K562 (cell line): ENCODE data around the gene LCE1F. TPM values are rescaled to one million over a fixed set of nuclear protein-coding genes. Genes with fewer than 3 reads are reported as not detected.
A peak's percentile ranks its signal among the peaks of the same experiment; 100 is the strongest.

ENCODE experiments used
- ATAC-seq: fragments of 200-7000 bp; cut with Tn5 transposase; 3 replicates; pipeline ENCODE4 v1.9.1; 2020; ENCODE audit warnings: moderate library complexity
- BruUV-seq: library from RNA; stranded (reverse); fragments of 400-500 nt; replicated peaks from 2 replicates; lab custom pipeline; 2021; lab: Mats Ljungman, UMichigan
- CTCF ChIA-PET: fragments of 300-600 bp; formaldehyde crosslinking; extraction: SDS; loops from one replicate; lab custom pipeline; 2021; ENCODE audit warnings: low intra/inter-chr PET ratio; lab: Yijun Ruan, JAX
- POLR2A ChIA-PET: fragments of 300-600, 350-650 bp; sonication (Branson Sonifier 250); formaldehyde crosslinking; extraction: SDS; loops from one replicate; lab custom pipeline; 2021; ENCODE audit warnings: antibody characterized with exemption, inconsistent platforms; lab: Yijun Ruan, JAX
- DNase-seq, 4 experiments: peaks; one replicate each; pipeline versions ENCODE4 v3.0.0 to v3.0.0-alpha.2; 2011 to 2018; ENCODE audit warnings: low spot score in 3 of 4, mixed read lengths in 3 of 4; ENCODE audit errors: extremely low read depth in 1 of 4
- FAIRE-seq: peaks from 2 replicates; lab custom pipeline; 2011; peaks lifted over from hg19 to GRCh38; lab: Jason Lieb, UNC
- H2AFZ ChIP-seq: 2 replicates; pipeline ENCODE4 v1.6.0; 2011; ENCODE audit warnings: low read depth, low read length, control low read depth, inconsistent platforms
- H3K27ac ChIP-seq: fragments of 200-600 bp; 3 replicates; pipeline ENCODE4 v1.8.0; 2011; ENCODE audit warnings: low read depth, mild to moderate bottlenecking, control low read depth, inconsistent platforms, low read length, moderate library complexity, mixed read lengths; ENCODE audit errors: extremely low read depth
- H3K27me3 ChIP-seq, 2 experiments: fragments of 300-600 bp in 1 of 2; 2 replicates in 1 of 2; 3 replicates in 1 of 2; pipeline versions ENCODE4 v1.6.0 to v1.8.0; 2011; ENCODE audit warnings: inconsistent platforms in 2 of 2, low read length in 2 of 2, mild to moderate bottlenecking in 1 of 2, mixed read lengths in 1 of 2, moderate library complexity in 1 of 2; ENCODE audit not compliant: control insufficient read depth in 2 of 2, insufficient read depth in 2 of 2
- H3K36me3 ChIP-seq: fragments of 300-600 bp; 3 replicates; pipeline ENCODE4 v1.8.0; 2011; ENCODE audit warnings: mild to moderate bottlenecking, low read length, inconsistent platforms; ENCODE audit not compliant: control insufficient read depth, insufficient read depth
- H3K4me1 ChIP-seq, 2 experiments: fragments of 200-600 bp in 1 of 2; replicated peaks in 1 of 2; 2 replicates in 1 of 2; 3 replicates in 1 of 2; pipeline versions ENCODE4 v1.5.1 to v1.8.0; 2011; ENCODE audit warnings: inconsistent platforms in 2 of 2, low read length in 2 of 2, mild to moderate bottlenecking in 1 of 2, mixed read lengths in 1 of 2, moderate library complexity in 1 of 2; ENCODE audit not compliant: control insufficient read depth in 2 of 2, insufficient read depth in 2 of 2
- H3K4me2 ChIP-seq: 2 replicates; pipeline ENCODE4 v1.6.1; 2011; ENCODE audit warnings: low read length, control low read depth, inconsistent platforms, mixed read lengths; ENCODE audit not compliant: insufficient read depth
- H3K4me3 ChIP-seq: fragments of 200-600 bp; sonication (generic), shearing (Covaris generic); 2 replicates; pipeline ENCODE4 v1.5.1; 2016; ENCODE audit warnings: control low read depth, inconsistent platforms
- H3K79me2 ChIP-seq: fragments of 200-600 bp; 3 replicates; pipeline ENCODE4 v1.8.0; 2011; ENCODE audit warnings: low read length, inconsistent platforms; ENCODE audit not compliant: control insufficient read depth, insufficient read depth
- H3K9ac ChIP-seq, 2 experiments: 2 replicates each; pipeline versions ENCODE4 v1.6.0 to v1.6.1; 2011; ENCODE audit warnings: low read depth in 2 of 2, low read length in 2 of 2, control low read depth in 1 of 2, inconsistent platforms in 1 of 2, mild to moderate bottlenecking in 1 of 2, mixed read lengths in 1 of 2; ENCODE audit not compliant: insufficient read depth in 1 of 2
- H3K9me1 ChIP-seq: one replicate; pipeline ENCODE4 v1.6.0; 2011; ENCODE audit warnings: inconsistent platforms, mild to moderate bottlenecking, low read length, moderate library complexity; ENCODE audit not compliant: control insufficient read depth, insufficient read depth
- H3K9me3 ChIP-seq: replicated peaks from 2 replicates; pipeline ENCODE4 v1.5.1; 2011; ENCODE audit warnings: low read depth, low read length, inconsistent platforms; ENCODE audit not compliant: control insufficient read depth, insufficient read depth
- H4K20me1 ChIP-seq: replicated peaks from 2 replicates; pipeline ENCODE4 v1.6.1; 2011; ENCODE audit warnings: low read length, inconsistent platforms, mixed read lengths; ENCODE audit not compliant: control insufficient read depth, insufficient read depth
- ARID3B ChIP-seq: fragments of 250-450 bp; sonication (Bioruptor Pico); IDR thresholded peaks from 2 replicates; pipeline ENCODE4 v1.4.0; 2020; ENCODE audit warnings: borderline replicate concordance
- GABPA ChIP-seq: fragments of 200-800 bp; sonication (Bioruptor generic); conservative IDR thresholded peaks from 2 replicates; pipeline ENCODE4 v1.6.1; 2016; ENCODE audit warnings: low read depth, missing genetic modification characterization, missing compliant biosample characterization
- HNRNPK ChIP-seq: fragments of 200-400 bp; formaldehyde crosslinking; IDR thresholded peaks from one replicate; pipeline ENCODE4 v1.6.1; 2018; ENCODE audit warnings: mild to moderate bottlenecking, low read depth, low read length; ENCODE audit not compliant: poor library complexity, severe bottlenecking
- JUNB ChIP-seq: fragments of 450-650 bp; formaldehyde crosslinking; conservative IDR thresholded peaks from 2 replicates; pipeline ENCODE4 v1.4.0; 2020; ENCODE audit warnings: mild to moderate bottlenecking
- MAFF ChIP-seq: IDR thresholded peaks from 2 replicates; pipeline ENCODE4 v1.6.1; 2012; ENCODE audit warnings: low read length, improper control_type of control experiment
- MAFK ChIP-seq: IDR thresholded peaks from 2 replicates; pipeline ENCODE4 v1.6.1; 2011; ENCODE audit warnings: low read length, improper control_type of control experiment
- SAFB ChIP-seq: fragments of 200-400 bp; formaldehyde crosslinking; IDR thresholded peaks from 2 replicates; pipeline ENCODE4 v1.6.1; 2017; ENCODE audit warnings: low read depth, low read length, borderline replicate concordance
- ZBTB12 ChIP-seq: fragments of 250-450 bp; sonication (Bioruptor Pico); IDR thresholded peaks from 2 replicates; pipeline ENCODE4 v1.4.0; 2020
- ZNF316 ChIP-seq: fragments of 450-650 bp; IDR thresholded peaks from 2 replicates; pipeline ENCODE4 v1.6.1; 2016
- WGBS: fragments of 100-300 bp; shearing (Covaris generic); methylation state at CpG from one replicate; pipeline ENCODE4 v1.1.6; 2016; ENCODE audit warnings: low coverage, mixed read lengths; ENCODE audit not compliant: insufficient coverage; ENCODE audit errors: missing lambda C conversion rate; 5-methylcytosine and 5-hydroxymethylcytosine counted together
- in situ Hi-C: fragments of 300-500 bp; cut with MboI; formaldehyde crosslinking; loops from 4 replicates; pipeline ENCODE4 v1.15.0; 2018; ENCODE audit warnings: inconsistent platforms, mixed read lengths
- intact Hi-C: fragments of 100-400 bp; cut with micrococcal nuclease; formaldehyde crosslinking; loops from 2 replicates; pipeline ENCODE4 v1.14.2; 2022
- polyA plus RNA-seq, 8 experiments: library from polyadenylated mRNA; depleted of rRNA in 4 of 8; stranded (reverse) in 5 of 8; unstranded in 3 of 8; fragments of >200 nt; fragmentation: Nextera tagmentation in 2 of 8; fragmentation: Illumina TruSeq in 1 of 8; extraction: Ambion mirVana in 2 of 8; extraction: Trizol in 1 of 8; gene quantifications; 2 replicates each; pipeline versions ENCODE4 v1.2.1 to v1.2.3, GENCODE V29; 2011 to 2014; ENCODE audit warnings: inconsistent platforms in 1 of 8, missing spikeins in 1 of 8
- total RNA-seq, 7 experiments: library from RNA; depleted of rRNA in 6 of 7; stranded (reverse); fragments of >200 nt in 6 of 7; fragmentation: Illumina TruSeq in 2 of 7; extraction: Trizol in 2 of 7; gene quantifications; 2 replicates each; pipeline versions ENCODE4 v1.2.1 to v1.2.3, GENCODE V29; 2011 to 2021; ENCODE audit warnings: low replicate concordance in 1 of 7

The LCE1F gene
- total and polyA plus RNA-seq, 9 of the 15 experiments (the other 6 are each of a cell fraction or from before 2014, with no cell fraction given): not detected

GRCh38 chr1:152801333-152801732 lies 26.4 kb downstream of the LCE1F start:
- CTCF ChIA-PET: no interaction called here

More at GRCh38 chr1:152801333-152801732, 26.4 kb downstream of the LCE1F start:
- FAIRE-seq (no peak), ATAC-seq (no peak), DNase-seq (no peak)
- Histone ChIP-seq H3K9ac (no peak overlapping the region), H3K27me3 (no peaks in the 10 kb centered on the region), H3K9me3 (no peaks in the 10 kb centered on the region), H3K9me1 (no peaks in the 10 kb centered on the region), H3K36me3 (no peaks in the 10 kb centered on the region), H3K4me1 (no peaks in the 10 kb centered on the region), H3K4me2 (no peak overlapping the region), H4K20me1 (no peaks in the 10 kb centered on the region), H3K79me2 (no peaks in the 10 kb centered on the region), H3K4me3 (no peak overlapping the region), H2AFZ (no peak overlapping the region), H3K27ac (no peak overlapping the region)
- in situ Hi-C loops (no loop called here), intact Hi-C loops (no loop called here)
- TF ChIP-seq ZNF316 (peak; percentile 59; the same call in 1 of the 2 replicates), MAFK (0 out of 2 replicates have a peak, but pooled peaks have one; percentile 18), ZBTB12 (CRISPR knock-in tag) (no peak), GABPA (tag) (no peak), MAFF (0 out of 2 replicates have a peak, but pooled peaks have one; percentile 8), HNRNPK (no peak), JUNB (no peak), ARID3B (no peak), SAFB (no peak)
- POLR2A ChIA-PET: interaction anchor here (0.6 kb wide), 1 partner anchor 447 kb away, joined by 3 read pairs; no protein-coding TSS in a partner anchor
- WGBS: 0% methylated on average over 1 of the region's 1 CpG
- no TSS peak for BruUV-seq
